ENCODE data around the gene TSPOAP1.

Gene TSPOAP1

DNA sequence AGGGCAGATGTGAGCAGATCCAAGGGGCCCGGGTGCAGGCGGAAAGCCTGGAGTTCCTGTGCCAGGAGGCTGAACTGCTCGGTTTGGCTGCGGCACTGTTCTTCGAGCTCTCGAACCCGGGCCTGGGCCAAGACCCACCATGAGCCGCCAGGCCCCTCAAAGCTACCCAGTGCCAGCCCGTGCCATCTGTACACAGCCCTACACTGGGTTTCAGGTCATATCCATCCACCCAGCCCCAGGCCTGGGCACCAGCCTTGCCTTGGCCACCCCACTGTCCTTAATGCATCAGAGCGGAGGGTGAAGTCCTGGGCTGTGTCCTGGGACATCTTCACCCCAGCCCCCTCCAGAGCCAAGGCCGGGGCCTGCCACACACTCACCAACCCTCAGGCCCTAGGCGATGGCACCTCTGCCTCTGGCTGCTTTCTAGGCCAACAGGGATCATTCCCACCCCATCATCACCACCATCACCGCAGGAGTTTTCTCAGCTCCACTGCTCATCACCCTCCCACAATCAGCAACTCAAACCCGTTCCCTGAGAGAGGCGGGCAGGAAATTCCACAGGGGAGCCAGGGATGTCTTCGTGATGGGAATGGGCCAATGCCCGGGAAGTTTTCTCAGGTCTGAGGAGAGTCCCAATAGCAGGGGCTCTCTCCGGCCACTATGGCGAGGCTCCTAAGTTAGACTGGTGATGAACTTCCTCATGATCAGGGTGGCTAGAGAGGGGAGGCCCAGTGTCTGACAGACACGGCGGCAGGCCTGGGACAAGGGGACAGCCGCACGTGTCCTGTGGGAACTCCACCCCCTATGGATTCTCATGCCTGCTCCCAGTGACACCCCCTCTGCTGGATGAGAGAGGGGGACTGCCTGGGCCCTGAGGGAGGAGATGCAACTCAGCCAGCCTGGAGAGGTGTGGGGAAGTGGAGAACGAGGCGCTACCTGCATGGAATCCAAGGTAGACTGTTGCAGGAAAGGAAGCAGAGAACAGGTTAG, 9.1 kb downstream of the TSPOAP1 start:
- in situ Hi-C loops (cut with HindIII; ENCODE audit: low sequenced_read_pairs), result no loop called here

DNA sequence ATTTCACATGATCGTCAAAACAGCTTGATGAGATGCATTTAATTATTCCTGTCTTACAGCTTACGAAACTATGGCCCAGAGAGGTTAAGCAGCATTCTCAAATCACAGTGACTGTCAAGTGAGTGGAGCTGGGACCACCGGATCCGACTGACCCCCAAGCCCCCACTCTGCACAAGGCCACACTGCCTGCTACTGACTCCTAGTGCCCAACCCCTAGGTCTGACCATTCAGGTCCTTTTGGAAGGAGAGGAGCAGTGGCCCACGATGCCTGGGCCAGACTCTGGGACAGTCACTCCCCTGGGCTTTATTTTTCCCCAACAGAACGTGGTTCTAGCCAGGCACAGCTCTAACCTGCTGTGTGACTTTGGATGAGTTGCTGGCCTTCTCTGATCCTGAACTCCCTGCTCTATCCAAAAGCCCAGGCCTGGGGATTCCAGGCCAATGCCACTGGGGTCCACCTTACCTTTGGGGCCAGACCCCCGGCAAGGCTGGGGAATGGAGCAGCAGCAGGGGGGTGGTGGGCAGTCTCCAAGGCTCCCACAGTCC, 9.9 kb downstream of the TSPOAP1 start:
- in situ Hi-C loops (cut with HindIII; ENCODE audit: low sequenced_read_pairs), result no loop called here

DNA sequence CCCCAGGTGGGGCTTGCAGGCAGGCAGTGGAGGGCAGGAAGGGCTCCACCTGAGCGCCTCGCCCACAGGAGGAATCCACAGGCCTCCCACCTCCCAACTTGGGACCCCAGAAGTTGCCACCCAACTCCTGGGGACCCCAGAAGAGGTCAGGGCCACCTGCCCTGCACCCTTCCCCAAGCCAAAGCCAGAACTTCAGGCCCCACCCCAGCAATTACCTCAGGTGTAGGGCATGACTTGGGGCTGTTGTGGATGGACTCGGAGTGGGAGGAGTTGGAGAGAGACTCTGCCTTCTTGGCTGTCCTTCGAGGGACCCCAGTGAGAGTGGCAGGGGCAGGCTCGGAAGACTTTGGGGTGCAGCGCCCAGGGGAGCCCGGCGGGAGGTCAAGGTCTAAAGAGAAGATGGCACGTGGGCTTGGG, 10.5 kb downstream of the TSPOAP1 start:
- in situ Hi-C loops (cut with HindIII; ENCODE audit: low sequenced_read_pairs), result no loop called here

DNA sequence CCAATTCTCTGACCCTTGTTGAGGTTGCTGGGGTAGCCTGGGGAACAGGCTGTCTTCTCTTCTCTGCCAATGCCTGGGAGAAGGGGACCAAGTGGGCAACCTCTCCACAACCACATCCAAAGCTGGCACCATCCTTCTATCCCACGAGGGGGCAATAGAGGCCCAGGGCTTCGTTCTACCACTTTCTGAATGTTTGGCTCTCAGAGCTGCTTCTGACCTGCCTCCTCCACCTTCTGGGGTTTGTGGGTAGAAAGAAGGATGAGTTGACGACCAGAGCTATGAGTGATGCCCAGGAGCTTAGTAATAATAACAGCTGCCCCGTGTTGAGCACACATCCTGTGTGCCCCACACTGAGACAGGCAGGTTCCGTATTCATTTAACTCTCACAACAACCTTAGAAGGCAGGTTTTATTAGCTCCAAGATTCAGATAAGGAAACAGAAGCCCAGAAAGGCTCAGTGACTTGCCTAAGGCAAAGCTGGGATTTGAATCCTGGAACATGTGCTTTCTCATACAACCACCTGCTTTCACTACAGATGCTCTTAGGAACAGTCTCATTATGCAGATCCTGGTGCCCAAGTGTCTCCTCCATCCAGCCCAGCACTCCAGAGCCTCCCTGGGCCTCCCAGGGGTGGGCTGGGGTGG, 11.1 kb downstream of the TSPOAP1 start:
- in situ Hi-C loops (cut with HindIII; ENCODE audit: low sequenced_read_pairs), result no loop called here

DNA sequence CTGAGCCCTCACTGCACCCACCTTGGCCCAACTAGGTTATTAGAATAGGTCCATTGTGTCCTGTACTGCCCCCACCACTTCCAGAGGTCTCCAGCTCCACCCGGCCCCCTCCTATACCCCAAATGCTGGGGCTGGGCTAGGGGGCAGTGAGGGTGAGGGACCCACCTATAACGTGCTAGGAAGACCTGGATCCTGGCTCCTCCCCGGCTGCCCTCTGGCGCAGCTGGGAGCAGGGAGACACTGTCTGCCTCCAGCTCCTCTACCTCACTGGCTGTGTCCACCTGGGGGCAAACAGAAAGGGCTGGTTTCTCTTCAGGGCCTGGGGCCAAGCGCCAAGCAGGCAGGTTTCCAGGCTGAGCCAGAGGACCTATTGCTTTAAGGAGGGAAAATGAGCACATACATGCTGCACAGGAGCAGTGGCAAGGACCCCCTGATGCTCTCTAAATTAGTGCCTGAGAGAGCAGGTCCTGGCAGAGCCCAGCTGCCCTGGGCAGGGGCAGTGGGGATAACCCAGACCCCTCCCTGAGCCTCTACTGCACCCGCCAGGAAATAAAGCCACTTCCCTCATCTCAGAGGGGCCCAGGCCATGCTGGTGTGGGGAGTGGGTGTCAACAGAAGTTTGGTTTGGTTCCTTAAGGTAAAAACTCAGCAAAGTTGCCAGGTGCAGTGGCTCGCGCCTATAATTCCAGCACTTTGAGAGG, 12.2 kb downstream of the TSPOAP1 start:
- in situ Hi-C loops (cut with HindIII; ENCODE audit: low sequenced_read_pairs), result no loop called here

DNA sequence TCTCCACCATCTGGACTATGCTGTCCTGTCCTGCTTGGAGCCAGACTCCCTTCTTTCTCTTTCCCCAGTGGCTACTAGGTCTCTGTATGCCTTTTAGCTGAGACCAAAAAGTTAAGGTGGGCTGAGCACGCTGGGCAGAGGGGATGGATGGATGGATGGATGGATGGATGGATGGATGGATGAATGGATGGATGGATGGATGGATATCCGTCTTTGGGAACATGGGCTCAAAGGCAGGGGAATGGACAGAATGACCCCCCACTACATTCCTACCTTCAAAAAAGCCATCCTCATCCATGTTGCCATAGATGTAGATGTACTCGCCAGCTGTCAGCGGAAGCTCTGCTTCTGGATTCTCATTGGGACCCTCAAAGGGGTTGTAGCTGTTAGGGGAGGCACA, 12.8 kb downstream of the TSPOAP1 start:
- in situ Hi-C loops (cut with HindIII; ENCODE audit: low sequenced_read_pairs), result no loop called here

DNA sequence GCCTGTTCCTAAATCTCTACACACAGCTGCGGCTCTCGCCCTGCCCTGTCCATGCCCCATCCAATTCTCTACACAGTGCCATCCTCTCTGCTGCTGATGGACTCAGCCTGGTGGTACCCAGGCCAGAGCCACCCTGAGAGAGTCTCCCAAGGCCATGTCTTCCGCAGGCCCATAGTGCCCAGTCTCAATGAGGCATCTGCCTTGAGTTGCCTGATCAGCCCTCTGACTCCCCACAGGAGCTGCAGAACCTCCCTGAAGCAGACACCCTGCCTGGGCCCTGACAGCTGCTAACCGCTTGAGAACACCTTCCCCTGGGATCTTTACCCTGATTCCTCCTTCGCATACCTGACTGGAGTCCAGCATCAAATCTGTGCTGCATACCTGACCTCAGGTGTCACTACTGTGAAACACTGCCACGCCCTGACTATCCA, 13.3 kb downstream of the TSPOAP1 start:
- in situ Hi-C loops (cut with HindIII; ENCODE audit: low sequenced_read_pairs), result no loop called here

DNA sequence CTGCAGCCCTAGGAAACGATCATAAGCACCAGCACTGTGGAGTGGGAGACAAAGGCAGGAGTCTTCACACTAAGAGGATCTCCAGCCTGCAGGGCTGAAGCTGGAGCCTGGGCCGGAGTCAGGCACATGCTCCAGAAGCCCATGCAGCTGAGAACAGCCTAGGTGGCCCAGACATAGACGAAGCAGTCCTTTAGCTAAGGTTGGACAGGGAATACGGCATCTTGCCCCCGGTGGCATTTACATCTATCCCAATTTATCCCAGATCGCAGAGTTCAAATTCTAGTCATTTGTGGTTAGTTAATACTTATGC, 13.9 kb downstream of the TSPOAP1 start:
- in situ Hi-C loops (cut with HindIII; ENCODE audit: low sequenced_read_pairs), result no loop called here

DNA sequence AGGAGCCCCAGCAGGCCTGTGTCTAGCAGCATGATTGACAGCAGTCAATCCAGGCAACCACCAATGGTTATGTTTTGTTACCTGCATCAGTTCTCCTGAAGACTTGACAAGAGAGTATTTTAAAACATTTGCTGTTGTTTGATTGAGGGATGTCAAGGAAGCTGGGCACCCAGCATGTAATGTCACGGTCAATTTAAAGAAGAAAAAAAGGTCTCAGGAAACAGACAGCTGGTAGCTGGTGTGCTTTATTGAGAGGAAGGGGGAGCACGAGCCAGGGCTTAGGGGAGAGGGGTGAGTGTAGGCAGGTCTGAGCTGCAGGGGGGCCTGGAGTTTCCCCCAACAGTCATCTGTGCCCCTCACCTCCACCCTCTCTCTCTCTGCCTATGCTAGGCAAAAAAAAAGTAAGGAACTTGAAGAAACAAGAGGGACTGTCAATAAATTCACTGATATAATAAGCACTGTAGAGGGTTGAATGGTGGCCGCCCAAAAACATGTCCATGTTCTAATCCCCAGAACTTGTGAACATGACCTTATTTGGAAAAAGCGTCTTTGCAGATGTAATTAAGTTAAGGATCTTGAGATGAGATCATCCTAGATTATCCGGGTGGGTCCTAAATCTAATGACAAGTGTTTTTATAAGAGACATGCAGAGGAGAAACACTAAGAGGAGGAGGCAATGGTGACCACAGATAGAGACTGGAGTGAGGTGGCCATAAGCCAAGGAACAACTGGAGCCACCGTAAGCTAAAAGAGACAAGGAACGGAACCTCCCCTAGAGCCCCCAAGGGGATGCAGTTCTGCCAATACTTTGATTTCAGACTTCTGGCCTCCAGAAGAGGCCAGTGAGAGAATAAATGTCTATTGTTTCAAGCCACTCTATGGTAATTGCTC, 14.5 kb downstream of the TSPOAP1 start:
- in situ Hi-C loops (cut with HindIII; ENCODE audit: low sequenced_read_pairs), result no loop called here

DNA sequence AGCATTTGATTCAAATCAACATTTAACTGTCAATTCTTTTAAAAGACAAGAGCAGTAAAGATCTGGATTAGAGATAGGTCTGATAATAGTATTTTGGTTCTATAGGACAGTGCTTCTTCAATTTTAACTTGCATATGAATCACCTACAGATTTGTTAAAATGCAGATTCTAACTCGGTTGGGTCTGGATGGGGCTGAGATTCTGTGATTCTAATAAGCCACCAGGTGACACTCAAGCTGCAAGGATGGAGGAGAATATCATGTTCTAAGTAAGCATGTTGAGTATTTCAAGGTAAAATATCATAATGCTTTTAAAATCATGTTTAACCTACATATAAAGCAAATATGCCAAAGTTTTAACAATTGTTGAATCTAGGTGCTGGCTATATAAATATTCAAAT, 15.8 kb downstream of the TSPOAP1 start:
- in situ Hi-C loops (cut with HindIII; ENCODE audit: low sequenced_read_pairs), result no loop called here

DNA sequence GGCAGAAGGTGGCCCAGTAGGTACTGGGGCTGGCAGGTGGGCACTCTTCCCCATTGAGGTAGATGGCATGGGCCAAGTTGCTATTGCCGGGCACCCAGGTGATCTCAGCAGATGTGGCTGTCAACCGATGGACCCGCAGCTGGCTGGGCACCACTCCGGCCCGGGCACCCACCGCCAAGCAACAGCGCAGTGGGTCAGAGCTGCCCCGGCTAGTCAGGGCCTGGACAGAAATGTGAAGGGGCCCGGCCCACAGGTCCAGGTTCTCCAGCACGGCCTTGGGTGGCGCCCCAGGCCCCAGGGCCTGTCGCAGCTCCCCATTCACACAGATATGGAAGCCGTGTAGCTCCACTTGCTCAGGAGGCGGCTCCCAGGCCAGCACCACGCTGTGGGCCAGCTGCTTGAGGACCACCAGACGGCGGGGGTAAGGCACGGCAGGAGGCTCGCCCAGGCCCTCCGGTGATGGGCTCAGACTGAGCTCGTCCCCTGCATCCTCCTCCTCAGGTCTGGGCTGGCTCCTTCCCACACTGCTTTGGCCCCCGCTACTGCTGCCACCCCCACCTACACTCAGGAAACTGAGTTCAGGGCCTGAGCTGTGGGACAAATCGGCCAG, 16.5 kb downstream of the TSPOAP1 start:
- in situ Hi-C loops (cut with HindIII; ENCODE audit: low sequenced_read_pairs), result no loop called here

DNA sequence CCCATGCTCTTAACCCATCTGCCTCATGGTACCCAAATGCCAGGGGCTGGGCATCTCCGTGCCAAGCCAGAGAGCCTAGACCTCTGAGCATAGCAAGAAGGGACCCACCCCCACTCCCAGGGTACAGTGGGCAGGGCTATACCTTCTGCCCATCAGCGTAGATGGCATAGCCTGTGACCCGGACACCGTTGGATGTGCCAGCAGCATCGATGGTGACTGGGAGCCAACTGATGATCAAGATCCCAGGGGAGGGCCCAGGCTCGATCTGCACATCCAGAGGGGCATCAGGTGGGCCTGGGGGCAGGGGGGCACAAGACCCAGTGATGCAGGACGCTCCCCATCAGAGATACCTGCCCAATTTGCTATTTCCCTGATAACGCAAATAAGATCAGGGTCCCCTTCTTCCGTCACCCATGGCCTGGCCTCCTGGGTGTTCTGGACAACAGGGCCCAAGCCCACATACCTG, 17.1 kb downstream of the TSPOAP1 start:
- in situ Hi-C loops (cut with HindIII; ENCODE audit: low sequenced_read_pairs), result no loop called here

DNA sequence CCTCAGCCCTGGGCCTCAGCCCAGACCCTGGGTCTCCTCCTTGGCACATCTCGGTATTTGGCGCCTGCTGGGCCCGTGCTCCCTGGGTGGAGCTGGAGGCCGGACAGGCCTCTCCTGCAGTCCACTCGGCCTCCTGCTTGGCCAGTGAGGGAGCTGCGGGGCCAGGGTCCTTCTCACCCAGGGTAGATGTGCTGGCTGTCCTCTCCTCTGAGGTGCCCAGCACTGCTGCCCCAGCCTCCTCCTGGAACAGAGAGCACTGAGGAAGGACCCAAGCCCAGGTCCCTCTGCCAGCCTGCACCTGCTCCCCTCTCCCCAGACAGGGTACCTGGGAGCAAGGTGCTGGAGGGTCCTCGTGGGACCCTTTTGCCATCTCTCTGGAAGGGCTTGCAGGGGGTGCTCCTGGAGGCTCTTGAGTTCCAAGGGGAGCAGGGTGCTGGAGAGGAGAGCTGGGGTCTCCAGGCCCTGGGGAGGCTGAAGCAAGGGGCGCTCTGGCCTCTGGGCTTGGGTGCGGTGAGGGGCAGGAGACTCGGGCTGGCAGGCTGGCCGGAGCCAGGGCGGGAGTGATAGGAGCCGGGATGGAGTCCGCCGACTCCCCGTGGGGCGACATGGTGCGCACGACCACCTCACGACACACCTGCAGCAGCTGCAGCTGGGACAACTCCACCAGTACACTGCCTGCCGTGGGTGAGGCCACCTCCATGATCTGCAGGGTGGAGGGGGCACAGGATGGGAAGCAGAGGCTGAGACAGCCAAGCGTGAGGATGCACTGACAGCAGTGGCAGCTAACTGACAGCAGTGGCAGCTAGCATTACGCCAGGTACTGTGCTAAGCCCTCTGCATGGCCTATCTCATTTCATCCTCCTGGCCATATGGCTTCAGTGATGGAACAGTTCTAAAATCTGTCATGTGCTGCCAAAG, 17.8 kb downstream of the TSPOAP1 start:
- in situ Hi-C loops (cut with HindIII; ENCODE audit: low sequenced_read_pairs), result no loop called here

DNA sequence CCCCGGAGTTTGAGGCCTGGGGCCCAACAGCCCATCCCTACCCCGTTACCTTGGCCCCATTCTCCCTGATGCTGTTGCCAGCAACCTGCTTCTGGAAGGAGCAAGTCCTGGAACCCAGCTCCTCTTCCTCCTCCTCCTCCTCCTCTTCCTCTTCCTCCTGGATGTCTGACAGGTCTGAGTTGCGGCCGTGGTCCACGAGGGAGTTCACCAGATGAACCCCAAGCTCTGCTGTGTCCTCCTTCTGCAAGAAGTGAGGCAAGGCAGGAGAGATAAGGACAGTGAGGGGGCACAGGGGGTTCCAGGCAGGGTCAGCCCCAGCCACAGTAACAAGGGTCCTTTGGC, 18.7 kb downstream of the TSPOAP1 start:
- in situ Hi-C loops (cut with HindIII; ENCODE audit: low sequenced_read_pairs), result no loop called here

DNA sequence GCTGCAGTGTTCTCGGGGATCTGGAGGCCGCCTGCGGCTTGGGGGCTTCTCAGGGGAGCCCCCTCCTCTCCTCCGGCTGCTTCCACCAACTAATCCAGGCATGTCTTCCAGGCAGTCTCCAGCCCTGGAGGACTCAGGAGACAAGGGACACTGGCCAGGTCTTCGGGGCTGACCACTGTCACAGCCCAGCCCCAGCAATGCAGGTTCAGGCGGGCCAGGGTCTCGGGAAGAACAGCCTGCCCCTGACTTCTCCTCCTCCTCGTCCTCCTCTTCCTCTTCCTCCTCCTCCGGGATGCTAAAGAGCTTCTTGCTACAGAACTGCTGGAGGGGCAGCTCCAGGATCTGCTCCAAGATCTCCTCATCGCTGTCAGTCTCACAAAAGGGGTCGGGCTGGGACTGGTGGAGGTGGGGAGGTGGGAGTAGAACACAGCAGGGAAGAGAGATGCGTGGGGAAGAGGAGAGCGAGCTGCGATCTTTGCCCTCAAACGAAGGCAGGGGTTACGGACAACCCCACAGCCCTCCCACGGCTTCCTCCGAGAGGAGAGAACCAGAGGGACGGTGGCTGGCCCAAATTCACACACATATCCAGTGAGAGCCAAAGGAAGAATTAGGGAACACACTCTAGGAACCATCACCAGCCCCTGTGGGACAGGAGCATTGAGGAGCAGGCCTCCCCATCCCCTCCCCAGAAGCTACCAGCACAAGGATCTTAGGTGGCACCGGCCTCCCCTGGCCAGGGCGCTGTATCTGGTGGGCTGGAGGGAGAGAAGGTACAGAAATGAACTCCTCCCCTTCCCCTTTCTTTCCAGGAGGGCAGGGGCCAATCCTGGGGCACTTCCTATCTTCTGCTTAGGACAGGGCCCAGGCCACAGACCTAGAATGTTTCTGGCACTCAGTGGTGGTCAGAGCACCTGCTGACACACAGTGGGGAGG, 19.3 kb downstream of the TSPOAP1 start:
- in situ Hi-C loops (cut with HindIII; ENCODE audit: low sequenced_read_pairs), result no loop called here

DNA sequence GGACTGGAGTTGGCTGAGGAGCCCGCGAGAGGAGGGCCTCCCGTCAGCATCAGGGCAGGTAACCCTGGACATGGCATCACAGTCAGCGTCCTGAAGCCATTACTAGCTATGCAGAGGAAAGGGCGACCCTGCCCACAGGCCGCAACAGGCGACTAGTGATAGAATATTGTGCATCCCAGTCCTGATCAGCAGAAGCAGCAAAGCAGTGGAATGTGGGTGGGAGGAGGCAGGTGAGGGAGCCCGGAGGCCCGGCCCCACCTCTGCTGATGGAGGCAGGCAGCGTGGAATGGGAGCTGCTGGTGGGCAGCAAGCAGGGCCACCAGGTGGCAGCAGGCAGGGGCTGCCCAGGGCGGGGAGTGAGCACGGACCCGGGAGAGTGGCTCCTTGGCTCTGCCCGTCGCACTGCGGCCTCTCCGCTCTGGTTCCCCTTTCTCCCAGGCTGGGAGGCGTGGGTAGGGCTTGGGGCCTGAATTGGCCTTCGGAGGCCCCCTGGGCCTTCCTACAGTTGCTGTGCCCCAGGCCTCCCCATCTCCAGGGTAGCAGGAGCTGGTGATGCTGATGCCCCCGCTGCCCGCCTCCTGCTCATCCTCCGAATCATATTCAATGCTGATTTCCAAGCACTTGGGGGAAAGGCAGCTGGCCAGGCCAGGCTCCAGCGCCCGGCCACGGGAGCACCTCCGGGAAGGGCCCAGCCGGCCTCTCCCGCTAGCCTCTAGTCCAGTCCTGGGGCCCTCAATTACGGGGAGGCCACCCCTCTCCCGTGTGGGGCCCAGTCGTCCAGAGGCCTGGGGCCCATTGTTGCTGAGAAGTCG, 20.2 kb downstream of the TSPOAP1 start:
- in situ Hi-C loops (cut with HindIII; ENCODE audit: low sequenced_read_pairs), result no loop called here
